ENCODE measurements around the gene POLR3B. TPM values are rescaled to one million over a fixed set of nuclear protein-coding genes. Genes with fewer than 3 reads are reported as not detected.

Gene POLR3B
- total RNA-seq, 2 donors from 2014 or later: 9.0 to 12.4 TPM

DNA sequence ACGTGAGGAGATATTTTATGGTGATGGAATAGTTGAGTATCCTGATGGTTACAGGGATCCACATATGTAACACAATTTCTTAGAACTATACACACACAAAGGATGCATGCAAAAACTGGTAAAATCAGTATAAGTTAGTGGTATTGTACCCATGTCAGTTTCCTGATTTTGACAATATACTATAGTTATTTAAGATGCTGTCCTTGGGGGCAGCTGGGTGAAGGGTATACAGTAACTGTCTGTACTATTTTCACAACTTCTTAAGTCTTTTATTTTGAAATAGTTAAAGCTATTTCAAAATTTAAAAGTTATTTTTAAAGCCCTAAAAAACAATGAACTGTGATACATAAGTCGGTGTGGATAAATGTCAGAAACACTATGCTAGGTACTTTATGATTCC is 24.5 kb upstream of the POLR3B start:
- WGBS, 2 experiments (ENCODE audit: insufficient coverage in 1 of 2, insufficient read length in 1 of 2): 83 to 92% methylated on average over 1 to 2 of the region's 2 CpGs
- Mint-ChIP-seq H3K27me3 (ENCODE audit: insufficient read depth) (no peaks in the 10 kb centered on the region), H3K4me3 (no peak overlapping the region)

DNA sequence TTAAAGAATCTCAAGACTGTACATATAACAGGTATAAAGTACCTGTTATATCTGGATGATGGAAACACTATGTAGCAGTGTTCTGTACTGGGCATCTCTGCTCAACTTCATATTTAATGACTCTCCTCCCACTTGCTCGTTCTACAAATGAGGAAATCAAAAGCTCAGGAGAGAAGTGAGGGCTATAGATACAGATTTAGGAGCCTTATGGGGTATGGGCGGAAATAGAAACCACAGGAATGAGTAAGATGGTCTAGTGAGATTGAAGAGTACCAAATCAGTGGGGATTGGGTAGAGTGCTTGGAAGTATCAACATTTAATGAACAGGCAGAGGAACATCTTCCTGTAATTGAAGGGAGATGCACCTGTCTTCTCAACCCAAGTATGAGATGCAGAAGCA is 23.8 kb upstream of the POLR3B start:
- Histone ChIP-seq H3K27me3 (ENCODE audit: control insufficient read depth, insufficient read depth, low read length, poor library complexity, severe bottlenecking) (no peaks in the 10 kb centered on the region), H3K4me1 (ENCODE audit: control insufficient read depth, insufficient read depth, low read length) (no peaks in the 10 kb centered on the region), H3K4me3 (ENCODE audit: low read length) (no peak overlapping the region), H3K36me3 (ENCODE audit: control insufficient read depth, insufficient read depth, low read length) (no peaks in the 10 kb centered on the region), H3K9me3 (ENCODE audit: control insufficient read depth, low read length) (no peaks in the 10 kb centered on the region), H3K27ac (ENCODE audit: low read depth, low read length) (no peak overlapping the region), H3K9ac (ENCODE audit: extremely low read depth, low read length, poor library complexity, severe bottlenecking) (no peak overlapping the region)
- TF ChIP-seq, protein P1, sequence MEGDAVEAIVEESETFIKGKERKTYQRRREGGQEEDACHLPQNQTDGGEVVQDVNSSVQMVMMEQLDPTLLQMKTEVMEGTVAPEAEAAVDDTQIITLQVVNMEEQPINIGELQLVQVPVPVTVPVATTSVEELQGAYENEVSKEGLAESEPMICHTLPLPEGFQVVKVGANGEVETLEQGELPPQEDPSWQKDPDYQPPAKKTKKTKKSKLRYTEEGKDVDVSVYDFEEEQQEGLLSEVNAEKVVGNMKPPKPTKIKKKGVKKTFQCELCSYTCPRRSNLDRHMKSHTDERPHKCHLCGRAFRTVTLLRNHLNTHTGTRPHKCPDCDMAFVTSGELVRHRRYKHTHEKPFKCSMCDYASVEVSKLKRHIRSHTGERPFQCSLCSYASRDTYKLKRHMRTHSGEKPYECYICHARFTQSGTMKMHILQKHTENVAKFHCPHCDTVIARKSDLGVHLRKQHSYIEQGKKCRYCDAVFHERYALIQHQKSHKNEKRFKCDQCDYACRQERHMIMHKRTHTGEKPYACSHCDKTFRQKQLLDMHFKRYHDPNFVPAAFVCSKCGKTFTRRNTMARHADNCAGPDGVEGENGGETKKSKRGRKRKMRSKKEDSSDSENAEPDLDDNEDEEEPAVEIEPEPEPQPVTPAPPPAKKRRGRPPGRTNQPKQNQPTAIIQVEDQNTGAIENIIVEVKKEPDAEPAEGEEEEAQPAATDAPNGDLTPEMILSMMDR (conservative IDR thresholded peaks at IDR 0.05): no peak
- H3K27me3 Mint-ChIP-seq (ENCODE audit: insufficient read depth): no peaks in the 10 kb centered on the region
- no peak for DNase-seq
- peaks cover 8% of the 10 kb centered on the region for H3K4me1 Mint-ChIP-seq
- no peak overlapping the region for H3K4me3 Mint-ChIP-seq
- H3K27ac Mint-ChIP-seq: no peak overlapping the region
- 91 to 92% methylated on average over 1 to 2 of the region's 2 CpGs for WGBS, 2 experiments (ENCODE audit: insufficient coverage in 1 of 2, insufficient read length in 1 of 2)
- H3K36me3 Mint-ChIP-seq (ENCODE audit: low read depth): peaks cover 11% of the 10 kb centered on the region
- peaks cover 8% of the 10 kb centered on the region for H3K9me3 Mint-ChIP-seq

More for the DNA sequence above, 24.5 kb upstream of the POLR3B start:
- Histone ChIP-seq H3K36me3 (ENCODE audit: control insufficient read depth, insufficient read depth, low read length) (no peaks in the 10 kb centered on the region), H3K9me3 (ENCODE audit: control insufficient read depth, low read length) (no peaks in the 10 kb centered on the region), H3K4me3 (ENCODE audit: low read length) (no peak overlapping the region), H3K4me1 (ENCODE audit: control insufficient read depth, insufficient read depth, low read length) (no peaks in the 10 kb centered on the region), H3K27ac (ENCODE audit: low read depth, low read length) (no peak overlapping the region), H3K9ac (ENCODE audit: extremely low read depth, low read length, poor library complexity, severe bottlenecking) (no peak overlapping the region), H3K27me3 (ENCODE audit: control insufficient read depth, insufficient read depth, low read length, poor library complexity, severe bottlenecking) (no peaks in the 10 kb centered on the region)
- TF ChIP-seq, protein P1 (conservative IDR thresholded peaks at IDR 0.05): no peak
- Mint-ChIP-seq H3K4me1 (peaks cover 8% of the 10 kb centered on the region), H3K27ac (no peak overlapping the region), H3K9me3 (peaks cover 8% of the 10 kb centered on the region), H3K36me3 (ENCODE audit: low read depth) (peaks cover 11% of the 10 kb centered on the region)
- no peak for DNase-seq

DNA sequence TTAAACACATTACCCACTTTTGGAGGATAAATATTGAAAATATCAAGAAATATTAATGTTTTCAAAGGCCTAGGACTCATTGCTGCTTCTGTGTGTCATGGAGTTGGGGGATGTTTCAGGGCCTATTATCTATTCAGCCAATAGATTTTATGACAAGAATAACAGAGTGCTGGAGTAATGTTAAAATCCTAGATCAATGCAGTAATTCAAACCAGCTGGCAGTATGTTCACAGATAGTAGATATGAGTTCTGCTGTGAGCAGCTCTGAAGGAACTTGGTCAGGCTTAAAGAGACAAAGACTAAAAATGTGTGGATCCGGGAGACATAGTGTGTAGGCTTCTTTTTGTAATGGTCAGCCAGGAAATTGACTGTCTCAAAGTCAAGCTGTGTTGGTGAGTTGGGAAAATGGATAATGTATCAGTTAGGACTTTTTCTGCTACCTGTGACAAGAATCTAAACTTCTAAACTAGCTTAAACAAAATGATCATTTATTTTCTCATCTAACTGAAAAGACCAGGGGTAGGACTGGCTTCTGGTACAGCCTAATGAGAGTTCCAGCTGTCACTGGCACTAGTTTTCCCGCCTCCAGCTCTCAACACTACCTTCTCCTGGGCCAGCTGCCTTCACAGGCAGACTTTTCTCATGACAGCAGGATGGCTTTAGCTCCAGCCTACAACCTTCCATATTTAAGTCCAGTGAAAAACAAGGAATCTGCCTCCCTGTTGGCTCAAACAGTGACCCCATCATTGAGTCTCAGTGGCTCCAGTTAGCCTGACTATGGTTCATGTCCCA is 16.3 kb upstream of the POLR3B start:
- H3K27ac ChIP-seq (ENCODE audit: low read depth, low read length): no peak overlapping the region
- H3K4me3 Mint-ChIP-seq: no peak overlapping the region

More for the DNA sequence above, 16.3 kb upstream of the POLR3B start:
- Histone ChIP-seq H3K4me1 (ENCODE audit: control insufficient read depth, insufficient read depth, low read length) (no peaks in the 10 kb centered on the region), H3K36me3 (ENCODE audit: control insufficient read depth, insufficient read depth, low read length) (no peaks in the 10 kb centered on the region), H3K9ac (ENCODE audit: extremely low read depth, low read length, poor library complexity, severe bottlenecking) (no peak overlapping the region), H3K9me3 (ENCODE audit: control insufficient read depth, low read length) (no peaks in the 10 kb centered on the region), H3K27me3 (ENCODE audit: control insufficient read depth, insufficient read depth, low read length, poor library complexity, severe bottlenecking) (no peaks in the 10 kb centered on the region), H3K4me3 (ENCODE audit: low read length) (no peak overlapping the region)
- Mint-ChIP-seq H3K9me3 (no peaks in the 10 kb centered on the region), H3K27ac (no peak overlapping the region), H3K27me3 (ENCODE audit: insufficient read depth) (no peaks in the 10 kb centered on the region), H3K36me3 (ENCODE audit: low read depth) (peaks cover 2% of the 10 kb centered on the region), H3K4me1 (peaks cover 4% of the 10 kb centered on the region)
- WGBS, 2 experiments (ENCODE audit: insufficient coverage in 1 of 2, insufficient read length in 1 of 2): 67 to 94% methylated on average over 1 to 2 of the region's 2 CpGs
- DNase-seq: no peak
- TF ChIP-seq, protein P1 (conservative IDR thresholded peaks at IDR 0.05): no peak
